ENCODE data around the gene ZBTB18.

ZBTB18 gene

DNA sequence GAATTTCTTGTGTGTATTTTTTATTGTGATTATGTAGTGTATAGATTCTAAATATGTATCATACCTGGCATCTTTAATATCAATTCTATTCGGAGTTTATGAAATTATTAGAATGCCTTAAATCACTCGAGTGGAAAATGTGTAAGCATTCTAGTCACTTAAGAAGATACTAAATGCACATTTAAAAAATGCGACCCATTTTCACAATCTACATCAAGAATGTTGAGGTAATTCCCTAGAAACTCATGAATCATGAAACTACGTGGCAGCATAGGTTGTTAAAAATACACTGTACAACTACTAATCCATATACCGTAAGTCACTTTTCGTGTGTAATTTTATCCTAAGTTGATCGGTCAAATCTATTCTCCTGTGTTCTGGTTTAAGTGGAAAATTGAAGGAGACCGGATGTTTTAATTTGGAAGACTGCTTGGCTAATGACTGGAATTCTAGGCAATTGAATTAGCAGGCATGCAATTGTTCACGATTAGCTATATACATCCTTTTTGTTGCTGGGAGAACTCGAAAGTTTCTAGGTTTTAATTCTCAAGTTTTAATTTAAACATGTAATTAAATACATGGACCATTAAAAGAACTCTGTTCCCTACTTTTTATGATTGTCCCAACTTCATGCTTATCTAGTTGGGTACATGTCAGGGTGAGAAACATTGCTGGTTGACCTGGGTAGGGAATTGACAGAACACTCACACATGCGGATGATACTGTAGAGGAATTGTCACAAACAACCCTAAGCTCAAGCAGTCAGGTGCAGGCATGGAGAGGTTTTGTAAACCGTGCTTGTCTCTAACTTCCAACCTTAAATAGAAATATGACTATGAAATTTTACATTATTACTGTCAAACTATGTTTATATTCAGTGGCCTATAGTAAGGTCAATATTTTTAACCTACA is 6.6 kb downstream of the ZBTB18 start:
- in situ Hi-C loops (cut with HindIII; ENCODE audit: low sequenced_read_pairs), result no loop called here
- H3K4me3 ChIP-seq (ENCODE audit: low read depth, low read length), result no peak overlapping the region
- TF ChIP-seq CTCF (IDR thresholded peaks at IDR 0.05; ENCODE audit: low read depth, low read length), result no peak
- DNase-seq (ENCODE audit: low read depth, low spot score), result no peak

DNA sequence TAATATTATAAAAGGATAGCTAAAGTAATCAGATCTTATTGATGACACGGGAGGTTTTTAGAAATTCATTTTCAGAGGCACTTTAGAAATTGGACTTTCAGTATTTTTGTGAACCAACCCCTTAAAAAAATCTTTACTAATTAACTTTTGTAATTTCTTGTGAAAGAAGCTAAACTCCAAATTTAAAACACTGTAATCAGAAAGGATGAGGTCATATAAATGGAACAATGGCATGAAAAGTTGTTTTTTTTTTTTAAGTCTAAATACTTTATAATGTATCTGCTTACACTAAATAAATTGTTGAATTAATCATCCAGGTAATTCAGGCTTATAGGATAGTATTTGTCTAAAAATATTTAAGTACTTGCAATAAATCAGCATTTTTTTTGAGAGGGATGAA is 9.0 kb downstream of the ZBTB18 start:
- no peak for TF ChIP-seq CTCF (IDR thresholded peaks at IDR 0.05; ENCODE audit: low read depth, low read length)
- no peak for DNase-seq (ENCODE audit: low read depth, low spot score)
- in situ Hi-C loops (cut with HindIII; ENCODE audit: low sequenced_read_pairs), result no loop called here
- no peak overlapping the region for H3K4me3 ChIP-seq (ENCODE audit: low read depth, low read length)

- no peak for TF ChIP-seq CTCF (IDR thresholded peaks at IDR 0.05; ENCODE audit: low read depth, low read length)
- no peak overlapping the region for H3K4me3 ChIP-seq (ENCODE audit: low read depth, low read length)
- in situ Hi-C loops (cut with HindIII; ENCODE audit: low sequenced_read_pairs), result no loop called here
- no peak for DNase-seq (ENCODE audit: low read depth, low spot score)
Measured at GRCh38 chr1:244060686-244061085, 9.6 kb downstream of the ZBTB18 start.

DNA sequence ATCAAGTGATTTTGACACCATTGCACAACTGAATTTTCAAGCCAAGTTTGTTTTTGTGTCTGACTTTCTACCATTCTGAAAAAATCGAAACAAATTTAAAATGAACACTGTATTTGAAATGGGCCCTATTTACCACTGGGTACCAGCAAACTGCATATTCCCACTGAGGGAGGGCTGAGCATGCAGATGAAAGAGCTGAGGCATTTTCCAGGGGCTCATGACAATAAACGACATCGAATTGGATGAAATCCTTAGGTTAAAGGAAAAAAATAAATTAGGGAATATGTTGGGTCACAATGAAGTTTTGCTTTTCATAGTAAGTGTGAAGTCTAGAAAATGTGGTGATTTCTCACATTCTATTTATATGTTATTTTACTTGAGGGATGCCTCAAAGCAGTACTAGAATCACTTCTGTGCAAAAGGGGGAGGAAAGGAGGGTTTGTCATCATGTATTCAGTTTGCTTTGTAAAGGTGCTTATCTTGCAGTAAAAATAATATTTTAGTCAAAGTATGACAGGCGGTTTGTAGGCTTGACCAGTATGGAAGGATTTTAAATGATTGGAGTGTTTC is 11.2 kb downstream of the ZBTB18 start:
- DNase-seq (ENCODE audit: low read depth, low spot score), result no peak
- H3K4me3 ChIP-seq (ENCODE audit: low read depth, low read length), result no peak overlapping the region
- no peak for TF ChIP-seq CTCF (IDR thresholded peaks at IDR 0.05; ENCODE audit: low read depth, low read length)
- in situ Hi-C loops (cut with HindIII; ENCODE audit: low sequenced_read_pairs), result no loop called here

DNA sequence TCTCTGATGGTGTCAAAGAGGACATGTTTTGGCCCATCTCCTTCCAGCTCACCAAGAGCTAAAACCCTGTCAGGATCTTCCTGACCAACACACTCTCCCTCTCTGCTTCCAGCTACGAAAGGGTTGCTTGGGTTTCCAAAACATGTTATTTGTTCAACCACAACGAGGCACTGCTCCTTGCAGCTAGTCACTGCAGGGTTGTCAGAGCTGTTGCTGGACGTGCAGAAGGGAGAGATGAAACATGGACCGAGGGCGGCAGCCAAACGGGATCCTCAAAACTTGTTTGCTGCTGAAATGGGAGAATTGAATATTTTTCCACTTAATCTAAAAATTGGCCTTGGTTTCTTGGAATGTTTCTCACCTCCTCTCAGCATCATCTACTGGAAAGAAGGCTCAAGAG is 12.4 kb downstream of the ZBTB18 start:
- no peak overlapping the region for H3K4me3 ChIP-seq (ENCODE audit: low read depth, low read length)
- no peak for DNase-seq (ENCODE audit: low read depth, low spot score)
- TF ChIP-seq CTCF (IDR thresholded peaks at IDR 0.05; ENCODE audit: low read depth, low read length), result no peak
- in situ Hi-C loops (cut with HindIII; ENCODE audit: low sequenced_read_pairs), result no loop called here

DNA sequence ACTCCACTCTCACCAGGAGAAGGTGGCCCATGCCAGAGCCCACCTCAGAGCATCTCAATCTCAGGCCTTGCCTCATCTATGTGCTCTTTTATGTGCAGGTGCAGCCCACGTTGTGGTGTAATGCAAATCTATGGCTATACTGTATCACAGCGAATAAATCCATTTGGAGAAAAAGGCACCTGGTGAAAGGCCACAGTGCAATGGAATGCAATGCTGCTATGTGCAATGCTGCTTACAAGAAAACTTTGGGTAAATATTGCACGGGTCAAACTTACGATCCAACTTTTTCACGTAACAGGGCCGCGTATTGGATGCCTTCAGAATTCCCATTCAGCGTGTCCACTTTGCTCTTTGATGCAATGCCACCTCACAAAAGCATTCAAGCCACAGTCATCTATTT is 13.5 kb downstream of the ZBTB18 start:
- TF ChIP-seq CTCF (IDR thresholded peaks at IDR 0.05; ENCODE audit: low read depth, low read length), result no peak
- H3K4me3 ChIP-seq (ENCODE audit: low read depth, low read length), result no peak overlapping the region
- in situ Hi-C loops (cut with HindIII; ENCODE audit: low sequenced_read_pairs), result no loop called here
- no peak for DNase-seq (ENCODE audit: low read depth, low spot score)

All from astrocyte of the spinal cord (primary cell).